ENCODE measurements around the gene JHY. TPM values are rescaled to one million over a fixed set of nuclear protein-coding genes. Genes with fewer than 3 reads are reported as not detected.

Gene JHY
- total and polyA plus RNA-seq, 2 of the 4 experiments (the other 2 are of a cell fraction): 0.51 to 0.54 TPM

DNA sequence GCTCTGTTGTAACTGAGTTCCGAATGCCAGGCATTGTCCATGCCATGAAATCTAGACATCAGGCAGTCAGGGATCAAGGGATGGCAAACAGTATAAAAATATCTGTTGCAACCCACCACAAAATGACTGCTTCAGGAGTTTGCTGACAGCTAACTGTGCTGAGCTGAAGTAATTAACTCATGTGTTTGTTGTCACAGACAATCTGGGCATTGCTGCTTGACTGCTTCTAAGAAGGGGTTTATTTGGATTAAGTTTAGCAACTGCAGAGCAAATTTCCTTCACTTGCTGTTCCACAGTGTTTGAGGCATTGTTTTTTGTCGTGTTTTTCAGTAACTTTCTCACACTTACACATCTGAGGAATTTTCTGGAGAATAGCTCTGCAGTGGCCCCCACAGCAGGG, 68.7 kb downstream of the JHY start:
- TF ChIP-seq, protein P1, sequence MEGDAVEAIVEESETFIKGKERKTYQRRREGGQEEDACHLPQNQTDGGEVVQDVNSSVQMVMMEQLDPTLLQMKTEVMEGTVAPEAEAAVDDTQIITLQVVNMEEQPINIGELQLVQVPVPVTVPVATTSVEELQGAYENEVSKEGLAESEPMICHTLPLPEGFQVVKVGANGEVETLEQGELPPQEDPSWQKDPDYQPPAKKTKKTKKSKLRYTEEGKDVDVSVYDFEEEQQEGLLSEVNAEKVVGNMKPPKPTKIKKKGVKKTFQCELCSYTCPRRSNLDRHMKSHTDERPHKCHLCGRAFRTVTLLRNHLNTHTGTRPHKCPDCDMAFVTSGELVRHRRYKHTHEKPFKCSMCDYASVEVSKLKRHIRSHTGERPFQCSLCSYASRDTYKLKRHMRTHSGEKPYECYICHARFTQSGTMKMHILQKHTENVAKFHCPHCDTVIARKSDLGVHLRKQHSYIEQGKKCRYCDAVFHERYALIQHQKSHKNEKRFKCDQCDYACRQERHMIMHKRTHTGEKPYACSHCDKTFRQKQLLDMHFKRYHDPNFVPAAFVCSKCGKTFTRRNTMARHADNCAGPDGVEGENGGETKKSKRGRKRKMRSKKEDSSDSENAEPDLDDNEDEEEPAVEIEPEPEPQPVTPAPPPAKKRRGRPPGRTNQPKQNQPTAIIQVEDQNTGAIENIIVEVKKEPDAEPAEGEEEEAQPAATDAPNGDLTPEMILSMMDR (conservative IDR thresholded peaks at IDR 0.05; ENCODE audit: low read depth, low read length): no peak
- H3K18ac ChIP-seq (ENCODE audit: low read depth, low read length): no peak overlapping the region
- no peak overlapping the region for H2BK15ac ChIP-seq (ENCODE audit: low read depth, low read length)
- H2BK20ac ChIP-seq (ENCODE audit: low read depth, low read length): no peak overlapping the region
- no peak overlapping the region for H3K4ac ChIP-seq (ENCODE audit: low read depth, low read length)
- in situ Hi-C loops (cut with MboI; ENCODE audit: low sequenced_read_pairs) (no loop called here), dilution Hi-C loops (cut with HindIII; ENCODE audit: low sequenced_read_pairs, unreplicated experiment) (no loop called here), intact Hi-C loops (cut with micrococcal nuclease) (no loop called here)
- DNase-seq: no peak
- H2AFZ ChIP-seq (replicated peaks; ENCODE audit: low read length, poor library complexity): no peak overlapping the region
- no peaks in the 10 kb centered on the region for H4K20me1 ChIP-seq (ENCODE audit: insufficient read depth, low read length)
- no CpG with 5 or more reads among the region's 2 CpGs for WGBS, 2 experiments (ENCODE audit: extremely low coverage in 2 of 2, insufficient read length in 1 of 2)
- no peak overlapping the region for H2BK120ac ChIP-seq (ENCODE audit: low read depth, low read length)
- no peak overlapping the region for H3K4me3 ChIP-seq (ENCODE audit: insufficient read depth, low read depth, low read length)
- H3K14ac ChIP-seq (replicated peaks; ENCODE audit: low read depth, low read length): no peak overlapping the region
- ChIA-PET POLR2A (ENCODE audit: unreplicated experiment) (no interaction called here), CTCF (no interaction called here)
- no peak overlapping the region for H3K27ac ChIP-seq (ENCODE audit: insufficient read depth, low read length)
- no peaks in the 10 kb centered on the region for H3K79me1 ChIP-seq (ENCODE audit: low read depth in 1 of 2, low read length in 2 of 2)
- BruUV-seq (replicated peaks): no TSS peak
- no peak overlapping the region for H2BK5ac ChIP-seq (ENCODE audit: low read depth, low read length, poor library complexity, severe bottlenecking)
- H4K91ac ChIP-seq (ENCODE audit: insufficient read depth, low read depth, low read length): no peak overlapping the region
- no peak overlapping the region for H3K9ac ChIP-seq (ENCODE audit: low read depth, low read length)
- H4K8ac ChIP-seq (ENCODE audit: low read depth in 2 of 2, low read length in 2 of 2): no peak overlapping the region
- H2AK9ac ChIP-seq (replicated peaks; ENCODE audit: low read depth, low read length, poor library complexity): no peak overlapping the region
- no peaks in the 10 kb centered on the region for H3K9me1 ChIP-seq (ENCODE audit: insufficient read depth, low read length)
- H3K4me1 ChIP-seq (ENCODE audit: control insufficient read depth, insufficient read depth, low read length): no peaks in the 10 kb centered on the region
- ATAC-seq (ENCODE audit: low read depth): no peak
- no peaks in the 10 kb centered on the region for H3K36me3 ChIP-seq (ENCODE audit: control insufficient read depth, insufficient read depth, low read length)
- no peak overlapping the region for H3K56ac ChIP-seq (ENCODE audit: extremely low read depth, insufficient read depth, low read length)
- H2AK5ac ChIP-seq (ENCODE audit: low read depth, low read length): no peak overlapping the region
- no peaks in the 10 kb centered on the region for H3K9me3 ChIP-seq (ENCODE audit: control insufficient read depth, insufficient read depth, low read length)
- no peak overlapping the region for H3K4me2 ChIP-seq (ENCODE audit: low read depth, low read length)
- H4K5ac ChIP-seq (ENCODE audit: low read depth, low read length): no peak overlapping the region
- no peak overlapping the region for H3K23ac ChIP-seq (ENCODE audit: low read depth, low read length)
- peaks cover 30% of the 10 kb centered on the region for H3K27me3 ChIP-seq (ENCODE audit: control insufficient read depth, insufficient read depth, low read length)
